Spleen (tissue), 11 donors: ENCODE results near the gene PALD1. TPM values are rescaled to one million over a fixed set of nuclear protein-coding genes. Genes with fewer than 3 reads are reported as not detected.

Source experiments
- DNase-seq: peaks from one replicate; pipeline ENCODE4 v3.0.0-alpha.2; 2020
- H3K27ac ChIP-seq, 8 donors: fragments of 200-600 bp; sonication (generic) in 7 of 8; 1 replicate in 4 of 8; 2 replicates in 4 of 8; pipeline versions ENCODE4 v1.5.0 to v1.8.0; 2016 to 2021; ENCODE audit warnings: inconsistent platforms in 4 of 8, mild to moderate bottlenecking in 4 of 8, moderate library complexity in 1 of 8
- H3K27me3 ChIP-seq, 7 donors: fragments of 200-600 bp; sonication (generic) in 6 of 7; replicated peaks in 1 of 7; 1 replicate in 4 of 7; 2 replicates in 3 of 7; pipeline versions ENCODE4 v1.5.0 to v1.8.0; 2016 to 2021; ENCODE audit warnings: inconsistent platforms in 3 of 7, mild to moderate bottlenecking in 1 of 7
- H3K36me3 ChIP-seq, 6 donors: fragments of 200-600 bp; sonication (generic) in 5 of 6; 1 replicate in 4 of 6; 2 replicates in 2 of 6; pipeline versions ENCODE4 v1.5.0 to v1.8.0; 2016 to 2021; ENCODE audit warnings: inconsistent platforms in 2 of 6
- H3K4me1 ChIP-seq, 6 donors: fragments of 200-600 bp; sonication (generic) in 5 of 6; 1 replicate in 3 of 6; 2 replicates in 3 of 6; pipeline versions ENCODE4 v1.5.0 to v1.8.0; 2016 to 2021; ENCODE audit warnings: inconsistent platforms in 3 of 6
- H3K4me3 ChIP-seq, 8 donors: fragments of 200-600 bp; sonication (generic) in 7 of 8; 1 replicate in 4 of 8; 2 replicates in 4 of 8; pipeline versions ENCODE4 v1.5.0 to v1.8.0; 2016 to 2021; ENCODE audit warnings: inconsistent platforms in 4 of 8, mild to moderate bottlenecking in 4 of 8, moderate library complexity in 2 of 8
- H3K9me3 ChIP-seq, 8 donors: fragments of 200-600 bp; sonication (generic) in 7 of 8; 1 replicate in 4 of 8; 2 replicates in 4 of 8; pipeline versions ENCODE4 v1.5.0 to v1.8.0; 2016 to 2021; ENCODE audit warnings: inconsistent platforms in 4 of 8
- CTCF ChIP-seq, 11 experiments: fragments of 200-600 bp in 7 of 11; fragments of 450-650 bp in 4 of 11; sonication (generic) in 4 of 11; IDR thresholded peaks in 8 of 11; conservative IDR thresholded peaks in 3 of 11; 1 replicate in 7 of 11; 2 replicates in 4 of 11; pipeline versions ENCODE4 v1.4.0 to v1.8.0; 2016 to 2021; ENCODE audit warnings: antibody characterized with exemption in 11 of 11, inconsistent platforms in 4 of 11, mild to moderate bottlenecking in 1 of 11
- POLR2A ChIP-seq, 3 donors: fragments of 450-650 bp; IDR thresholded peaks; one replicate each; pipeline ENCODE4 v1.5.1; 2017; ENCODE audit warnings: antibody characterized with exemption in 3 of 3, mild to moderate bottlenecking in 1 of 3
- POLR2AphosphoS5 ChIP-seq, 3 donors: sonication (generic); formaldehyde crosslinking; IDR thresholded peaks; one replicate each; pipeline ENCODE4 v1.5.1; 2017; ENCODE audit warnings: antibody characterized with exemption in 3 of 3
- WGBS, 5 donors: extraction: QIAGEN DNeasy Blood & Tissue Kit in 3 of 5; methylation state at CpG; one replicate each; pipeline versions ENCODE4 v1.1.5 to v1.1.7; 2013 to 2018; 5-methylcytosine and 5-hydroxymethylcytosine counted together
- intact Hi-C: fragments of 100-400 bp; cut with DNase I; formaldehyde crosslinking; loops from one replicate; pipeline ENCODE4 v1.15.0; 2023; ENCODE audit warnings: low total_unique reads
- polyA plus RNA-seq, 3 donors: library from polyadenylated mRNA; stranded (reverse); fragments of 200-250 nt; gene quantifications; one replicate each; pipeline ENCODE4 v1.2.1, GENCODE V29; 2013
- total RNA-seq, 7 donors: library from RNA; depleted of rRNA in 3 of 7; stranded (reverse); fragments of >200 nt in 3 of 7; fragmentation: NEBNext Ultra II Directional in 4 of 7; extraction: Animal tissue kit (Norgen Biotek cat#: 25700) in 4 of 7; gene quantifications; one replicate each; pipeline versions ENCODE4 v1.1.0 to v1.2.1, GENCODE V29; 2016 to 2021
- donor health status: healthy with polysubstance abuse.
- donor health status: DM: no; HTN: no; CAD: no; lungs with moderate emphysema.
- donor health status: DM: no; HTN: no; CAD: no.
- donor health status: Bipolar disorder and iron deficiency.
- donor health status: healthy.
- donor health status: DM: no; HTN: no; CAD: no.
- donor health status: DM: yes; HTN: yes; CAD: no.

The PALD1 gene
- total and polyA plus RNA-seq, 10 donors: 7.7 to 27.8 (median 19.5) TPM

GRCh38 chr10:70586348-70586930 lies 107.9 kb downstream of the PALD1 start:
- H3K9me3 ChIP-seq: no peaks in the 10 kb centered on the region
- 90 to 96% (median 93%) methylated on average over 8 of the region's 8 CpGs for WGBS, 5 donors
- DNase-seq: no peak
- no peaks in the 10 kb centered on the region for H3K36me3 ChIP-seq
- no peak overlapping the region for H3K27ac ChIP-seq
- H3K4me1 ChIP-seq: peaks cover 0 to 11% (median 4%) of the 10 kb centered on the region in 6 donors
- H3K27me3 ChIP-seq: no peaks in the 10 kb centered on the region
- intact Hi-C loops: no loop called here
- TF ChIP-seq CTCF (IDR thresholded peaks at IDR 0.05 in 8 of 11, conservative IDR thresholded peaks at IDR 0.05 in 3 of 11) (no peak), POLR2A (IDR thresholded peaks at IDR 0.05) (no peak), POLR2AphosphoS5 (IDR thresholded peaks at IDR 0.05) (no peak)
- H3K4me3 ChIP-seq: no peak overlapping the region

- no peak for TF ChIP-seq POLR2AphosphoS5 (IDR thresholded peaks at IDR 0.05)
- TF ChIP-seq POLR2A (IDR thresholded peaks at IDR 0.05): no peak
- no peak overlapping the region for H3K4me3 ChIP-seq
- WGBS, 5 donors: 79 to 88% (median 84%) methylated on average over 8 of the region's 8 CpGs
- no peaks in the 10 kb centered on the region for H3K27me3 ChIP-seq
- no peak for DNase-seq
- H3K4me1 ChIP-seq: peaks cover 0 to 11% (median 4%) of the 10 kb centered on the region in 6 donors
- H3K9me3 ChIP-seq: no peaks in the 10 kb centered on the region
- H3K36me3 ChIP-seq: no peaks in the 10 kb centered on the region
- H3K27ac ChIP-seq: no peak overlapping the region
- intact Hi-C loops: no loop called here
Measured at GRCh38 chr10:70587045-70587658, 108.6 kb downstream of the PALD1 start.

- WGBS, 5 donors: 32 to 43% (median 38%) methylated on average over 6 of the region's 6 CpGs
- no peak for DNase-seq
- peaks cover 0 to 11% (median 4%) of the 10 kb centered on the region in 6 donors for H3K4me1 ChIP-seq
- no peaks in the 10 kb centered on the region for H3K9me3 ChIP-seq
- intact Hi-C loops: no loop called here
- no peak overlapping the region for H3K4me3 ChIP-seq
- H3K27me3 ChIP-seq: no peaks in the 10 kb centered on the region
- no peaks in the 10 kb centered on the region for H3K36me3 ChIP-seq
- TF ChIP-seq POLR2A (IDR thresholded peaks at IDR 0.05): no peak
- no peak for TF ChIP-seq POLR2AphosphoS5 (IDR thresholded peaks at IDR 0.05)
- TF ChIP-seq CTCF (IDR thresholded peaks at IDR 0.05 in 8 of 11, conservative IDR thresholded peaks at IDR 0.05 in 3 of 11): no peak
- H3K27ac ChIP-seq: no peak overlapping the region
Measured at GRCh38 chr10:70588255-70588654, 109.7 kb downstream of the PALD1 start.

- H3K9me3 ChIP-seq: no peaks in the 10 kb centered on the region
- no peak for DNase-seq
- WGBS, 5 donors: 68 to 85% (median 79%) methylated on average over 9 to 10 of the region's 10 CpGs
- H3K36me3 ChIP-seq: no peaks in the 10 kb centered on the region
- peaks cover 0 to 11% (median 4%) of the 10 kb centered on the region in 6 donors for H3K4me1 ChIP-seq
- no peak overlapping the region for H3K27ac ChIP-seq
- intact Hi-C loops: no loop called here
- no peaks in the 10 kb centered on the region for H3K27me3 ChIP-seq
- TF ChIP-seq POLR2A (IDR thresholded peaks at IDR 0.05): no peak
- TF ChIP-seq POLR2AphosphoS5 (IDR thresholded peaks at IDR 0.05): no peak
- no peak for TF ChIP-seq CTCF (IDR thresholded peaks at IDR 0.05 in 8 of 11, conservative IDR thresholded peaks at IDR 0.05 in 3 of 11)
- no peak overlapping the region for H3K4me3 ChIP-seq
Measured at GRCh38 chr10:70588859-70589570, 110.4 kb downstream of the PALD1 start.
